GM18505 (cell line): ENCODE results near the gene ROCK1.

Experiments
- ATAC-seq: cut with Tn5 transposase; IDR thresholded peaks from one replicate; pipeline ENCODE4 v1.9.1; 2021; ENCODE audit not compliant: unreplicated experiment
- POLR2A ChIP-seq: IDR thresholded peaks from 4 replicates; pipeline ENCODE4 v1.6.1; 2011; ENCODE audit warnings: borderline replicate concordance; ENCODE audit not compliant: insufficient read depth, insufficient read length; ENCODE audit errors: extremely low read depth

Gene ROCK1

DNA sequence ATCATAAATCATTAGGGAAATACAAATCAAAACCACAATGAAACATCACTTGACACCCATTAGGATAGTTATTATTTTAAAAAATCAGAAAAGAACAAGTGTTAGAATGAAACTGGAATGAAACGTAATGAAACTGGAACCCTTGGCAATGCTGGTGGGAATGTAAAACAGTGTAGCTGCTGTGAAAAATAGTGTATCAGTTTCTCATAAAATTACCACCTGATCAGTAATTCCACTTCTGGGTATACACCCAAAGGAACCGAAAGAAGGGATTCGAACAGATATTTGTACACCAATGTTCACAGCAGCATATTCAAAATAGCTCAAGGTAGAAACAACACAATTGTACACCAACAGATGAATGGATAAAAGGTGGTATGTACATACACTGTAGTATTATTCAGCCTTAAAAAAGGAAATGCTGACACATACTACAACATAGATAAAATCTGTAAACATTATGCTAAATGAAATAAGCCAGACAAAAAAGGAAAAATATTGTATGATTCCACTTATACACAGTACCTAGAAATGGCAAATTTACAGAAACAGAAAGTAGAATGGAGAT is 27.0 kb downstream of the ROCK1 start:
- TF ChIP-seq POLR2A = no peak
- ATAC-seq = no peak

- no peak for ATAC-seq
- TF ChIP-seq POLR2A = no peak
Observed at GRCh38 chr18:21083017-21083416, 28.6 kb downstream of the ROCK1 start.

DNA sequence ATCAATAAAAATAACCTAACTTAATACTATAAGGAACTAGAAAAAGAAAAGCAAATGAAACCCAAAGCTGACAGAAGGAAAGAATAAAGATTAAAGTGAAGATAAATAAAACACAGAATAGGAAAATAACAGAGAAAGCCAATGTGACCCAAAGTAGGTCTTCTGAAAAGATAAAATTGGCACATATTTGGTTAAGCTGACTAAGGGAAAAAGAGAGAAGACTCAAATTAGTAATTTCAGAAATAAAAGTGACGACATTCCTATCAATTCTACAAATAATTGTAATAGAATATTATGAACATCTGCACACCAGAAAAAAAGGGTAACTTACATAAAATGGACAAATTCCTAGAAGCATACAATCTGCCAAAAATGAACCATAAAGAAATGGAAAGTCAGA is 30.2 kb downstream of the ROCK1 start:
- no peak for ATAC-seq
- TF ChIP-seq POLR2A = no peak

DNA sequence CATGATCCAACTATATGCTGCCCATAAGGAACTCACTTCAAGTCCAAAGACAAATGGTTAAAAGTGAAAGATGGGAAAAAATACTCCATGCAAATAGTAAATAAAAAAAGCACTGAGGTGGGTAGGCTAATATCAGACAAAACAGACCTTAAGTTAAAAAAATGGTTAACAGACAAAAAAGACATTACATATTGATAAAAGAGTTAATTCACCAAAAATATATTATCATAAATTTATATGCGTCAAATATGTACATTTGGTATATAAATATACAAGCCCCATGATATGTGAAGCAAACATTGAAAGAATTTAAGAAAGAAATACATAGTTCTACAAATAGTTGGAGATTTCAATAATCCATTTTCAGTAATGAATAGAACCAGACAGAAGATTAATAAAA is 31.0 kb downstream of the ROCK1 start:
- ATAC-seq = no peak
- TF ChIP-seq POLR2A = no peak

DNA sequence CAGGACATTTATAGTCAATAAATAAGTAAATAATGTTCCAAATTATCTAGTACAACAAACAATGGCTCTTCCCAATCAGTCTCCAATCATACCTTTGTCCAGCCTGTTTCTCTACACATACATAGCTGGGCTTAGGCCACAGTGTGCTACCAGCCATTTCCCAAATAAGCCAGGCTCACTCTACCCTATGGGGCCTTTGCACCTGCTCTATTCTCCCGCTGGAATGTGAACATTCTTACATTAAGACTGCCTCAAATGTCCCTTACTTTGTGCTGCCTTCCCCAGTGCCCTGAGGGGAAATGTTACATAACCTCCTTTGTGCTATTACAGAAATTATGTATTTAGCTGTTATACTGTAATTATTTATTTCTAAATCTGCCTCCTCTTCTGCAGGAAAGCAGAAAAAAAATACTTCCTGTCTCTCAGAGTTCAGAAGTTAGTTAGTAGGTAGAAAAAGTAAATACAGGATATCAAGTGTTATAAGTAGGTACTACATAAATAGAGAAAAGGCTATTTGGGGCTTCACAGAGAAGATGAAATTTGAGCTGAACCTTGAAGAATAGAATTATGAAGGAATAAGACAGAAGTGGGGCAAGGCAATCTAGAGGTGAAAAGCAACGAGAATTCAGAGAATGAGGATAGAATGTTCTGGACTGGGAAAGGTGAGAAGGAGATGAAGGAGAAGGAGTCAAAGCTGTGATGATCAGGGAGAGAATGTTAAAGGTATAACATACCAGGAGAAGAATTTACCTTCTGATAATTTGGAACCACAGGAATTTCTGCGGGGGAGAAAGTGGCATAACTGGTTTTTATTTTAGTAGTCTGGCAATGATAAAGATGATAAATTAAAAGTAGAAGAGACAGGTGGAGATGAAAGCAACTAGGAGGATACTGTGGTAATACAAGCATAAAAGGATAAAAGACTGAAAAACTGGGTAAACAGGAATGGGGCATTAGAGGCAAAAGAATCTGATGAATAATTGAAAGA is 37.0 kb downstream of the ROCK1 start:
- TF ChIP-seq POLR2A = no peak
- ATAC-seq = no peak

GRCh38 chr18:21073180-21073579 is 38.4 kb downstream of the ROCK1 start:
- TF ChIP-seq POLR2A = no peak
- ATAC-seq = no peak

DNA sequence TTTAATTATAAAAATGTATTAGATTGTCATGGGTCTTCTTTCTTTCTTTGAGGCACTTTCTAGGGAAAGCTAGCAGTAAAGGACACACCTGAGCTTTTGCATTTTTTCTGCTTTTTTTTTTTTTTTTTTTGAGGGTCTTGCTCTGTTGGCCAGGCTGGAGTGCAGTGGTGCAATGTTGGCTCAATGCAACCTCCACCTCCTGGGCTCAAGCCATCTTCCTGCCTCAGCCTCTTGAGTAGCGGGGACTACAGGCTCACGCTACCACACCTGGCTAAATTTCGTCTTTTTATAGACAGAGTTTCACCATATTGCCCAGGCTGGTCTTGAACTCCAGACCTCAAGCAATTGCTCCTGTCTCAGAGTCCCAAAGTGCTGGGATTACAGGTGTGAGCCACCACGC is 40.5 kb downstream of the ROCK1 start:
- no peak for ATAC-seq
- no peak for TF ChIP-seq POLR2A

- ATAC-seq = no peak
- TF ChIP-seq POLR2A = no peak
Observed at GRCh38 chr18:21069468-21069867, 42.1 kb downstream of the ROCK1 start.

- ATAC-seq = no peak
- TF ChIP-seq POLR2A = no peak
Observed at GRCh38 chr18:21064347-21064746, 47.3 kb downstream of the ROCK1 start.

DNA sequence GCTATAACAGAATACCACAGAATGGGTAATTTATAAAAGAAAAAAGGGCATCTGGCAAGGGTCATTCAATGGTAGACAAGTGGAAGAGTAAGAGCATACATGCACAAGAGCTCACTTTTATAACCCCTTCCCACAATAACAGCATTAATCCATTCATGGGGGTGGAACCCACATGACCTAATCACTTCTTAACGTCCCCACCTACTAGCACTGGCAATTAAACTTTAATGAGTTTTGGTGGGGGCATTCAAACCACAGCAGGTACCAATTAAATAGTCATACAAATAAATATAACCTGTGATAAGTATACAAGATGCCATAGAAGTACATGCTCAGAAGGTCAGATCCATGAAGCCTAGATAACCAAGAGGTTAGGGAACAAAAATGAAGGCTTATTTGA is 48.6 kb downstream of the ROCK1 start:
- ATAC-seq = no peak
- TF ChIP-seq POLR2A = no peak

DNA sequence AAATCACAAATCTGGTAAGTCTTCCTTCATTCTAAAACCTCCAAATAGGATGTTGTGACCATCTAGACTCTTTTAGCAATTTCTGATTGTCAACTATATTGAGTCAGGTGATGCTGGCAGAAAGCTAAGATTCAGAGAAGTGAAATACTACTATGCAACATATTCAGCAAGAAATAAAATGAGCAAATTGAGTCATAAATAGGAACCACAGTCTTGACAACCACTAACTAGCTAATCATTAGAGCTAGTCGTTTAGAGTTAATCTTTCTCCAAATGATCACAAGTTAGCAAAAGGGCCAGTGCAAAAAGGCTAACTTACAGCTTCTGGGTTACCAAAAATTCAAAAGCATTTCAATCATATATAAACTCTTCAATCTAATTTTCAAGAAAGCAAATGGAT is 54.5 kb downstream of the ROCK1 start:
- ATAC-seq = no peak
- no peak for TF ChIP-seq POLR2A

DNA sequence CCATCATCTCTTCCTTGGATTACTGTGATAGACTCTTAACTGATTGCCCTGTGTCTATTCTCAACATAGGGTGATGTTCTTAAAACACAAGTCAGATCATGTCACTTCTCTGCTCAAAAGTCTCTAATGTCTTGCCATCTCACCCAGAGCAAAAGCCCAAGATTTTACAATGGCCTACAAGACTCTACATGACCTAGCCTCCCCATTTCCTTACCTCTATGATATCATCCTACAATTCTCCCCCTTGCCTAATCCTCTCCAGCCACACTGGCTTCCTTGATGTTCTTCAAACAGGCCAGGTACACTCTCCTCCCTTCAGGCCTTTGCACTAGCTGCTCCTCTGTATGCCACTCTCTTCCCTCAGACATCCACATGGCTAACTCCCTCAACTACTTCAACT is 55.1 kb downstream of the ROCK1 start:
- no peak for TF ChIP-seq POLR2A
- ATAC-seq = no peak

GRCh38 chr18:21054252-21054821 is 57.3 kb downstream of the ROCK1 start:
- peak; percentile 47 for ATAC-seq
- no peak for TF ChIP-seq POLR2A

DNA sequence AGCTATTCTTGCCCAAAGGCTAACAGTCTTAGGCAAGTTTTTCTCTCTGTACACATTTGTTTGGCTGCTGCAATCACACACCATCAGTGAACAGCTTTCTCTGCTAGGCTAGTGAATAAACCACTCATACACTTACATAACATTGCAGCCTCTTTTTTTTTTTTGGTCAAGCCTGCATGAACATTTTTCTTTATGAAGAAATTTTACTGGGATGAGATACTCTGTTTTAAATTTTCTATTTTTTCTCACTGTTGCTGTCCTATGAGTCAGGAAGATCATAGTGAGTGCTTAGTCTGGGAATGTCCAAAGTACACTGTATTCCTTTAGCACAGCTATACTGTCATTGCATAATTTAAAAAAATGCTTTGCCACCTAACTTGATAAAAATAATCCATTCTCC is 58.5 kb downstream of the ROCK1 start:
- no peak for TF ChIP-seq POLR2A
- no peak for ATAC-seq
